H1 (cell line): ENCODE measurements around the gene DMC1. TPM values are rescaled to one million over a fixed set of nuclear protein-coding genes. Genes with fewer than 3 reads are reported as not detected.

Experiments
- CTCF ChIA-PET: fragments of 300-600 bp; sonication (Branson Sonifier 250); formaldehyde crosslinking; loops from one replicate; lab custom pipeline; 2021; ENCODE audit not compliant: partially characterized antibody; lab: Charles Lee
- POLR2A ChIA-PET: fragments of 300-600 bp; sonication (Branson Sonifier 250); formaldehyde crosslinking; loops from one replicate; lab custom pipeline; 2021; ENCODE audit warnings: inconsistent platforms; ENCODE audit not compliant: partially characterized antibody; lab: Charles Lee
- DNase-seq, 2 experiments: peaks; one replicate each; pipeline versions ENCODE4 v3.0.0 to v3.0.0-alpha.2; 2010 to 2022; ENCODE audit warnings: low spot score in 2 of 2, low read depth in 1 of 2, mixed read lengths in 1 of 2
- FAIRE-seq: peaks from 2 replicates; lab custom pipeline; 2011; peaks lifted over from hg19 to GRCh38; lab: Jason Lieb, UNC
- H2AFZ ChIP-seq: 2 replicates; pipeline ENCODE4 v1.8.1; 2012; ENCODE audit warnings: low read length, inconsistent platforms
- H2AK5ac ChIP-seq: 2 replicates; pipeline ENCODE4 v1.6.1; 2013; ENCODE audit warnings: low read depth, low read length
- H2BK120ac ChIP-seq: replicated peaks from 2 replicates; pipeline ENCODE3; 2013; ENCODE audit warnings: low read depth, low read length, inconsistent platforms
- H2BK12ac ChIP-seq: 2 replicates; pipeline ENCODE4 v1.6.1; 2013; ENCODE audit warnings: low read depth, low read length
- H2BK15ac ChIP-seq: 2 replicates; pipeline ENCODE4 v1.6.1; 2013; ENCODE audit warnings: low read length
- H2BK20ac ChIP-seq: 2 replicates; pipeline ENCODE4 v1.6.1; 2013; ENCODE audit warnings: low read length
- H2BK5ac ChIP-seq: 2 replicates; pipeline ENCODE4 v1.6.1; 2013; ENCODE audit warnings: low read depth, low read length
- H3K14ac ChIP-seq: 2 replicates; pipeline ENCODE4 v1.6.1; 2013; ENCODE audit warnings: inconsistent platforms; ENCODE audit not compliant: insufficient read length
- H3K18ac ChIP-seq: 2 replicates; pipeline ENCODE4 v1.6.1; 2013; ENCODE audit warnings: low read length; ENCODE audit errors: extremely low read depth
- H3K23ac ChIP-seq: 2 replicates; pipeline ENCODE4 v1.6.1; 2013; ENCODE audit warnings: inconsistent platforms; ENCODE audit not compliant: insufficient read length
- H3K23me2 ChIP-seq: 2 replicates; pipeline ENCODE4 v1.6.1; 2013; ENCODE audit warnings: low read depth, low read length
- H3K27ac ChIP-seq: 2 replicates; pipeline ENCODE4 v1.6.1; 2011; ENCODE audit warnings: low read depth, low read length, inconsistent platforms
- H3K27me3 ChIP-seq, 4 experiments: replicated peaks in 1 of 4; 1 replicate in 1 of 4; 2 replicates in 3 of 4; pipeline versions ENCODE4 v1.6.1 to v1.8.1; 2011 to 2013; ENCODE audit warnings: low read length in 3 of 4, mild to moderate bottlenecking in 3 of 4, inconsistent platforms in 2 of 4, mixed read lengths in 2 of 4, moderate library complexity in 1 of 4; ENCODE audit not compliant: control insufficient read depth in 3 of 4, insufficient read depth in 3 of 4; ENCODE audit errors: extremely low read depth in 1 of 4
- H3K36me3 ChIP-seq, 4 experiments: 2 replicates each; pipeline versions ENCODE4 v1.6.1 to v1.8.1; 2011 to 2013; ENCODE audit warnings: mild to moderate bottlenecking in 4 of 4, low read length in 3 of 4, moderate library complexity in 2 of 4, control low read depth in 1 of 4, inconsistent platforms in 1 of 4; ENCODE audit not compliant: insufficient read depth in 4 of 4, control insufficient read depth in 2 of 4
- H3K4ac ChIP-seq: replicated peaks from 2 replicates; pipeline ENCODE3; 2013; ENCODE audit warnings: low read length, low read depth, mixed read lengths, inconsistent platforms; ENCODE audit not compliant: insufficient read length
- H3K4me1 ChIP-seq, 4 experiments: replicated peaks in 1 of 4; 1 replicate in 1 of 4; 2 replicates in 3 of 4; pipeline versions ENCODE4 v1.6.1 to v1.8.1; 2011 to 2013; ENCODE audit warnings: low read length in 3 of 4, inconsistent platforms in 2 of 4, mixed read lengths in 1 of 4; ENCODE audit not compliant: insufficient read depth in 4 of 4, control insufficient read depth in 3 of 4
- H3K4me2 ChIP-seq, 2 experiments: 2 replicates each; pipeline versions ENCODE4 v1.6.1 to v1.8.1; 2011 to 2013; ENCODE audit warnings: low read depth in 2 of 2, low read length in 2 of 2, control low read depth in 1 of 2, inconsistent platforms in 1 of 2, mild to moderate bottlenecking in 1 of 2; ENCODE audit not compliant: insufficient read depth in 1 of 2
- H3K4me3 ChIP-seq, 4 experiments: fragments of 200-600, 300-600 bp in 1 of 4; sonication (generic), shearing (Covaris generic), sonication (Bioruptor Twin) in 1 of 4; 2 replicates each; pipeline versions ENCODE4 v1.5.1 to v1.8.1; 2011 to 2016; ENCODE audit warnings: low read length in 4 of 4, low read depth in 3 of 4, control low read depth in 2 of 4, inconsistent platforms in 2 of 4, mild to moderate bottlenecking in 2 of 4, mixed read lengths in 1 of 4, moderate library complexity in 1 of 4; ENCODE audit not compliant: insufficient read depth in 2 of 4; ENCODE audit errors: extremely low read depth in 1 of 4
- H3K56ac ChIP-seq: replicated peaks from 2 replicates; pipeline ENCODE3; 2013; ENCODE audit warnings: low read depth, mild to moderate bottlenecking, mixed read lengths, low read length, inconsistent platforms; ENCODE audit not compliant: insufficient read length
- H3K79me1 ChIP-seq: 2 replicates; pipeline ENCODE4 v1.6.1; 2013; ENCODE audit warnings: low read depth, low read length, control low read depth
- H3K79me2 ChIP-seq, 2 experiments: 2 replicates each; pipeline versions ENCODE4 v1.6.1 to v1.8.1; 2012 to 2013; ENCODE audit warnings: low read length in 2 of 2, mild to moderate bottlenecking in 2 of 2, inconsistent platforms in 1 of 2; ENCODE audit not compliant: insufficient read depth in 2 of 2, control insufficient read depth in 1 of 2
- H3K9ac ChIP-seq, 4 experiments: replicated peaks in 1 of 4; 1 replicate in 1 of 4; 2 replicates in 3 of 4; pipeline versions ENCODE4 v1.6.1 to v1.8.1; 2011 to 2013; ENCODE audit warnings: low read depth in 3 of 4, low read length in 3 of 4, control low read depth in 2 of 4, mild to moderate bottlenecking in 2 of 4, moderate library complexity in 2 of 4, inconsistent platforms in 1 of 4; ENCODE audit errors: extremely low read depth in 1 of 4
- H3K9me3 ChIP-seq, 2 experiments: 2 replicates each; pipeline versions ENCODE4 v1.6.1 to v1.8.1; 2012 to 2013; ENCODE audit warnings: mild to moderate bottlenecking in 2 of 2, moderate library complexity in 2 of 2, control low read depth in 1 of 2, inconsistent platforms in 1 of 2, low read depth in 1 of 2, low read length in 1 of 2, mixed read lengths in 1 of 2; ENCODE audit not compliant: insufficient read depth in 2 of 2
- H4K20me1 ChIP-seq, 2 experiments: replicated peaks in 1 of 2; 2 replicates each; pipeline versions ENCODE3 to v1.8.1; 2011 to 2013; ENCODE audit warnings: inconsistent platforms in 2 of 2, low read length in 2 of 2, mild to moderate bottlenecking in 1 of 2; ENCODE audit not compliant: insufficient read depth in 2 of 2, control insufficient read depth in 1 of 2
- H4K5ac ChIP-seq: 2 replicates; pipeline ENCODE4 v1.6.1; 2013; ENCODE audit warnings: low read length, low read depth, mixed read lengths, inconsistent platforms; ENCODE audit not compliant: insufficient read length
- H4K8ac ChIP-seq: 2 replicates; pipeline ENCODE4 v1.8.0; 2013; ENCODE audit warnings: mild to moderate bottlenecking, moderate library complexity, low read length, inconsistent platforms; ENCODE audit not compliant: insufficient read depth; ENCODE audit errors: extremely low read depth
- H4K91ac ChIP-seq: replicated peaks from 2 replicates; pipeline ENCODE3; 2013; ENCODE audit warnings: low read length, mixed read lengths, inconsistent platforms; ENCODE audit not compliant: insufficient read length
- EGR1 ChIP-seq: IDR thresholded peaks from 2 replicates; pipeline ENCODE4 v1.6.1; 2011; ENCODE audit warnings: low read depth, low read length, borderline replicate concordance
- GTF2F1 ChIP-seq: IDR thresholded peaks from 2 replicates; pipeline ENCODE4 v1.6.1; 2012; ENCODE audit warnings: low read depth, low read length, improper control_type of control experiment, borderline replicate concordance
- HDAC2 ChIP-seq, 2 experiments: fragments of 300-600 bp in 1 of 2; sonication (generic) in 1 of 2; IDR thresholded peaks; 2 replicates each; pipeline ENCODE4 v1.6.1; 2011 to 2012; ENCODE audit warnings: low read depth in 2 of 2, low read length in 2 of 2, mild to moderate bottlenecking in 2 of 2, moderate library complexity in 2 of 2, borderline replicate concordance in 1 of 2, inconsistent platforms in 1 of 2
- JUN ChIP-seq: IDR thresholded peaks from 2 replicates; pipeline ENCODE4 v1.6.1; 2011; ENCODE audit warnings: low read depth, mild to moderate bottlenecking, improper control_type of control experiment, low read length
- POLR2AphosphoS5 ChIP-seq: IDR thresholded peaks from 2 replicates; pipeline ENCODE4 v1.6.1; 2011; ENCODE audit warnings: low read depth, low read length
- TAF1 ChIP-seq: IDR thresholded peaks from 2 replicates; pipeline ENCODE4 v1.6.1; 2011; ENCODE audit warnings: mild to moderate bottlenecking, low read depth, low read length
- TAF7 ChIP-seq: optimal IDR thresholded peaks from 2 replicates; pipeline ENCODE3; 2011; ENCODE audit warnings: low read depth, mild to moderate bottlenecking, inconsistent platforms, low read length, moderate library complexity, borderline replicate concordance
- TBP ChIP-seq: IDR thresholded peaks from 2 replicates; pipeline ENCODE4 v1.6.1; 2011; ENCODE audit warnings: low read depth, low read length, improper control_type of control experiment
- TEAD4 ChIP-seq: IDR thresholded peaks from 2 replicates; pipeline ENCODE4 v1.6.1; 2012; ENCODE audit warnings: low read depth, low read length, inconsistent platforms, mixed read lengths
- WGBS, 2 experiments: shearing (Covaris generic) in 1 of 2; methylation state at CpG; one replicate each; pipeline versions ENCODE4 v1.1.6 to v1.1.7; 2013 to 2015; ENCODE audit warnings: low lambda C conversion rate in 2 of 2, mixed read lengths in 2 of 2, inconsistent platforms in 1 of 2, low coverage in 1 of 2, missing lambda C conversion rate in 1 of 2; ENCODE audit not compliant: insufficient replicate concordance in 2 of 2, insufficient coverage in 1 of 2, insufficient read length in 1 of 2; ENCODE audit errors: extremely low coverage in 1 of 2, missing lambda C conversion rate in 1 of 2; 5-methylcytosine and 5-hydroxymethylcytosine counted together
- polyA plus RNA-seq, 7 experiments: library from polyadenylated mRNA; depleted of rRNA in 3 of 7; stranded (reverse) in 5 of 7; unstranded in 2 of 7; fragments of >200 nt in 5 of 7; fragments of 200-250 nt in 2 of 7; gene quantifications; 1 replicate in 5 of 7; 2 replicates in 1 of 7; 4 replicates in 1 of 7; pipeline versions ENCODE4 v1.2.1 to v1.2.3, GENCODE V29; 2011 to 2013; ENCODE audit warnings: missing spikeins in 2 of 7, mixed read lengths in 2 of 7
- total RNA-seq: library from RNA; stranded (reverse); fragmentation: NEBNext Ultra II Directional; extraction: Animal tissue kit (Norgen Biotek cat#: 25700); gene quantifications from 2 replicates; pipeline ENCODE4 v1.2.1, GENCODE V29; 2021
- TF ChIP-seq, protein P1 (sequence below): IDR thresholded peaks from 2 replicates; pipeline ENCODE4 v1.6.1; 2012; ENCODE audit warnings: inconsistent platforms

The DMC1 gene
- total and polyA plus RNA-seq, 2 of the 8 experiments (the other 6 are each of a cell fraction or from before 2014, with no cell fraction given) = 3.8 to 7.2 TPM

DNA sequence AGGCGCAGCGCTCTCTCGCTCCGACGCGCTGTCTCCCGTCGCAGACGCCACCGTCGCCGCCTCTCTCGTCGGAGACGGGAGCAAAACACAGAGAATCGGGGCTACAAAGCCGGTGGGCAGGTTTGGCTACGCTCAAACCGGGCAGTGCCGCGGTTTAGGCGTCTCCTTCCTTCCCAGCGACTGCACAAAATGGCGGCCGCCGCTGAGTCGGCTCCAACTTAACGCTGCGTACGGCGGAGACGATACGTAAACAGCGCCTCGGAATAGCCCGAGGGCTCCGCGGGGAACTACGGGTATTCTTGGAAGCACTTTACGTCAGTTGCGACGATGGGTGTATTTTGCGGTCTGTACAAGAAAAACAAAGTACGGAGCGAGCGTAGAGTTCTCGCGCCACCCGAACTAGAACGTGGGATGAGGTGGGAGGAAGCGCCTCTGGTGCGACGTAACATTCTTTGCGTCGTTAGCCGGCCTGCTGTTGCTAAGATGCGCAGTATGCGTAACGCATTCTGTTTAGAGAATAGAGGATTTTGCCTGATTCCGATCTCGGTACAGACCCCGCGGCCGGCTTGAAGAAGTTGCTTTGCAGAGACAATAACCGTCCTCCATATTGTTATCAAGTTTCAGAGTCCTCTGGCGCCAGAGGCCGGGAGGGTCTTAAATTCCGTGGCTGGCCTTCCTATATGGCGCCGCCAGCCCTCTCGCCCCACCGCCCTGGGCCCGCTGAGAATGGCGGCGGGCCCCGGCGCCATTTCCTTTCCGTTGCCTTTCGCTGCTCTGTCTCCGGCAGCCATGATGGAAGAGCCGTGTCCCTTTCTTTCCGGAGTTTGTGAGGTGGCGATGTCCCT, 63.6 kb downstream of the DMC1 start, which contains the start of gene DDX17:
TSS of gene DDX17 (minus strand) at position 194 of the 845 bp plus-strand sequence.
- Histone ChIP-seq H3K79me2 (peaks cover 32 to 48% of the 10 kb centered on the region in 2 experiments), H3K27me3 (no peaks in the 10 kb centered on the region), H4K5ac (peak within 1 kb of the TSS; percentile 99), H3K4ac (peak within 1 kb of the TSS; percentile 98), H2AK5ac (peak within 1 kb of the TSS; percentile 95), H4K20me1 (peaks cover 16% of the 10 kb centered on the region in 2 experiments), H3K23ac (no peak within 1 kb of the TSS), H2AFZ (no peak within 1 kb of the TSS; the same call in 1 of the 2 replicates), H2BK15ac (peak within 1 kb of the TSS; percentile 36; the same call in 1 of the 2 replicates), H3K4me3 (peak within 1 kb of the TSS; percentile 89 to 99 (median 96)), H2BK20ac (peak within 1 kb of the TSS; percentile 66; the same call in 1 of the 2 replicates), H3K14ac (no peak within 1 kb of the TSS), H2BK120ac (peak within 1 kb of the TSS; percentile 98), H2BK5ac (peak within 1 kb of the TSS; percentile 100), H3K9ac (peak within 1 kb of the TSS; percentile 99 to 100 (median 100)), H3K4me2 (peak within 1 kb of the TSS; percentile 78 to 94), H3K9me3 (no peaks in the 10 kb centered on the region), H2BK12ac (peak within 1 kb of the TSS; percentile 99), H4K91ac (peak within 1 kb of the TSS; percentile 99), H3K56ac (peak within 1 kb of the TSS; percentile 99), H3K36me3 (peaks cover 0 to 36% (median 6%) of the 10 kb centered on the region in 4 experiments; a peak in 4 of 8 replicates), H3K79me1 (0 out of 2 replicates have a peak, but pooled peaks cover 3% of the 10 kb centered on the region), H3K18ac (peak within 1 kb of the TSS; percentile 100), H4K8ac (peak within 1 kb of the TSS; percentile 100), H3K23me2 (peaks cover 12% of the 10 kb centered on the region), H3K27ac (peak within 1 kb of the TSS; percentile 99), H3K4me1 (peaks cover 0 to 11% (median 5%) of the 10 kb centered on the region in 4 experiments; a peak in 5 of 7 replicates)
- ChIA-PET POLR2A (interaction anchor here (0.8 to 4.4 kb wide), 12 partner anchors 8 to 108 kb away, joined by 3 to 24 read pairs (median 4); no protein-coding TSS in a partner anchor), CTCF (no interaction called here)
- FAIRE-seq (peak; percentile 92), DNase-seq (peak; percentile 78 to 96)
- 5% methylated on average over 76 of the region's 83 CpGs; no CpG with 5 or more reads in 1 of the 2 experiments for WGBS, 2 experiments
- TF ChIP-seq, protein P1, sequence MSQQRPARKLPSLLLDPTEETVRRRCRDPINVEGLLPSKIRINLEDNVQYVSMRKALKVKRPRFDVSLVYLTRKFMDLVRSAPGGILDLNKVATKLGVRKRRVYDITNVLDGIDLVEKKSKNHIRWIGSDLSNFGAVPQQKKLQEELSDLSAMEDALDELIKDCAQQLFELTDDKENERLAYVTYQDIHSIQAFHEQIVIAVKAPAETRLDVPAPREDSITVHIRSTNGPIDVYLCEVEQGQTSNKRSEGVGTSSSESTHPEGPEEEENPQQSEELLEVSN = peak; percentile 10; the same call in 1 of the 2 replicates
- TF ChIP-seq JUN (no peak), HDAC2 (IDR thresholded peaks at IDR 0.05; ENCODE audit: borderline replicate concordance in 1 of 2, low read depth in 2 of 2, low read length in 2 of 2) (no peak), TEAD4 (peak; percentile 94), POLR2AphosphoS5 (peak; percentile 59), EGR1 (no peak), TAF7 (peak; percentile 92), GTF2F1 (0 out of 2 replicates have a peak, but pooled peaks have one; percentile 53), TBP (peak; percentile 95), TAF1 (peak; percentile 92)
